Breast epithelium (tissue), 4 donors: Measurements from ENCODE around the gene RSPH6A. TPM values are rescaled to one million over a fixed set of nuclear protein-coding genes. Genes with fewer than 3 reads are reported as not detected.
A peak's percentile ranks its signal among the peaks of the same experiment; 100 is the strongest.
"Not testable (repeated sequence)": the region's sequence is repeated elsewhere in the genome, so short reads cannot be mapped to it uniquely, and the experiment has no call there.

Experiments used
- DNase-seq, 2 donors: peaks; one replicate each; pipeline ENCODE4 v3.0.0-alpha.2; 2019; ENCODE audit warnings: low spot score in 2 of 2
- H3K27ac ChIP-seq, 2 donors: fragments of 200-600 bp; sonication (generic) in 1 of 2; one replicate each; pipeline ENCODE4 v1.5.1; 2016 to 2019; ENCODE audit warnings: mild to moderate bottlenecking in 1 of 2
- H3K27me3 ChIP-seq, 2 donors: fragments of 200-600 bp; sonication (generic) in 1 of 2; one replicate each; pipeline versions ENCODE4 v1.5.1 to v1.6.0; 2017 to 2019; ENCODE audit warnings: control low read depth in 1 of 2, mild to moderate bottlenecking in 1 of 2
- H3K36me3 ChIP-seq: fragments of 200-600 bp; one replicate; pipeline ENCODE4 v1.5.1; 2019
- H3K4me1 ChIP-seq, 2 donors: fragments of 200-600 bp; sonication (generic); one replicate each; pipeline ENCODE4 v1.5.1; 2016 to 2019; ENCODE audit warnings: control low read depth in 1 of 2
- H3K4me3 ChIP-seq, 3 donors: fragments of 200-600 bp; sonication (generic); 1 replicate in 2 of 3; 2 replicates in 1 of 3; pipeline ENCODE4 v1.5.1; 2016 to 2019; ENCODE audit warnings: mild to moderate bottlenecking in 3 of 3, moderate library complexity in 2 of 3
- H3K9me3 ChIP-seq, 2 donors: fragments of 200-600 bp; sonication (generic) in 1 of 2; one replicate each; pipeline ENCODE4 v1.5.1; 2016 to 2019; ENCODE audit warnings: control low read depth in 1 of 2
- POLR2A ChIP-seq: fragments of 450-650 bp; IDR thresholded peaks from one replicate; pipeline ENCODE4 v1.6.1; 2016; ENCODE audit warnings: antibody characterized with exemption, mild to moderate bottlenecking, moderate library complexity
- POLR2AphosphoS5 ChIP-seq, 3 donors: sonication (generic); formaldehyde crosslinking; IDR thresholded peaks; one replicate each; pipeline ENCODE4 v1.6.1; 2017; ENCODE audit warnings: antibody characterized with exemption in 3 of 3
- intact Hi-C: fragments of 100-400 bp; cut with DNase I; formaldehyde crosslinking; loops from one replicate; pipeline ENCODE4 v1.15.1; 2023; ENCODE audit warnings: low total_unique reads
- total RNA-seq, 3 donors: library from RNA; depleted of rRNA; stranded (reverse); fragments of >200 nt; gene quantifications; one replicate each; pipeline ENCODE4 v1.1.0, GENCODE V29; 2016
- TF ChIP-seq, protein P1 (sequence below), 3 donors: fragments of 450-650 bp; IDR thresholded peaks; one replicate each; pipeline ENCODE4 v1.5.1; 2016 to 2017; ENCODE audit warnings: antibody characterized with exemption in 3 of 3, mild to moderate bottlenecking in 3 of 3, moderate library complexity in 3 of 3

RSPH6A gene
- total RNA-seq, 3 donors from 2014 or later = 0.15 TPM; not detected in 2

DNA sequence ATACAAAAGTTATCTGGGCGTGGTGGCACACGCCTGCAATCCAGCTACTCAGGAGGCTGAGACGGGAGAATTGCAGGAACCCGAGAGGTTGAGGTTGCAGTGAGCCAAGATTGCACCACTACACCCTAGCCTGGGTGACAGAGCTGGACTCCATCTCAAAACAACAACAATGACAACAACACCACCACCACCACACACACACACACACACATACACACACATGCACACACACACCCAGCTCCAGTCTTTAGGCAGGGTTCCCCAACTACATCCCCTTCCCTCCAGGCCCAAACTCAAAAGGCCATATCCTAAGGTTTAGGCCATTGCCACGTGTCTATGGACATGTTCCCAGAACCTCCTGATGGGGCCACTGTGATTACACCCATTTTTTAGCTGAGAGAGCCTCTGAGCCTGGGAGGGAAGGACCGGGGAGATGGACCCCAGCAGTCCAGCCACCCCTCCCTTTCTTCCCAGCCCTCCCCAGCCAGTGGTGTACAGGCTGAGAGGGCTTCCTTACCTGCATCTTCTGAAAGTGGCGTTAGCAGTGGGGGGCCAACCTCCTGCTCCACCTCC, 13.4 kb downstream of the RSPH6A start:
- no peaks in the 10 kb centered on the region for H3K4me1 ChIP-seq
- TF ChIP-seq, protein P1, sequence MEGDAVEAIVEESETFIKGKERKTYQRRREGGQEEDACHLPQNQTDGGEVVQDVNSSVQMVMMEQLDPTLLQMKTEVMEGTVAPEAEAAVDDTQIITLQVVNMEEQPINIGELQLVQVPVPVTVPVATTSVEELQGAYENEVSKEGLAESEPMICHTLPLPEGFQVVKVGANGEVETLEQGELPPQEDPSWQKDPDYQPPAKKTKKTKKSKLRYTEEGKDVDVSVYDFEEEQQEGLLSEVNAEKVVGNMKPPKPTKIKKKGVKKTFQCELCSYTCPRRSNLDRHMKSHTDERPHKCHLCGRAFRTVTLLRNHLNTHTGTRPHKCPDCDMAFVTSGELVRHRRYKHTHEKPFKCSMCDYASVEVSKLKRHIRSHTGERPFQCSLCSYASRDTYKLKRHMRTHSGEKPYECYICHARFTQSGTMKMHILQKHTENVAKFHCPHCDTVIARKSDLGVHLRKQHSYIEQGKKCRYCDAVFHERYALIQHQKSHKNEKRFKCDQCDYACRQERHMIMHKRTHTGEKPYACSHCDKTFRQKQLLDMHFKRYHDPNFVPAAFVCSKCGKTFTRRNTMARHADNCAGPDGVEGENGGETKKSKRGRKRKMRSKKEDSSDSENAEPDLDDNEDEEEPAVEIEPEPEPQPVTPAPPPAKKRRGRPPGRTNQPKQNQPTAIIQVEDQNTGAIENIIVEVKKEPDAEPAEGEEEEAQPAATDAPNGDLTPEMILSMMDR (IDR thresholded peaks at IDR 0.05) = no peak
- TF ChIP-seq POLR2AphosphoS5 (IDR thresholded peaks at IDR 0.05) (no peak), POLR2A (no peak)
- intact Hi-C loops = no loop called here

GRCh38 chr19:45800070-45800553, 15.0 kb downstream of the RSPH6A start:
- intact Hi-C loops = no loop called here
- no peak overlapping the region for H3K27ac ChIP-seq
- DNase-seq = no peak

More for the DNA sequence above, 13.4 kb downstream of the RSPH6A start:
- DNase-seq = no peak
- Histone ChIP-seq H3K27ac (no peak overlapping the region), H3K36me3 (no peaks in the 10 kb centered on the region), H3K9me3 (no peaks in the 10 kb centered on the region), H3K27me3 (no peaks in the 10 kb centered on the region), H3K4me3 (no peak overlapping the region)

DNA sequence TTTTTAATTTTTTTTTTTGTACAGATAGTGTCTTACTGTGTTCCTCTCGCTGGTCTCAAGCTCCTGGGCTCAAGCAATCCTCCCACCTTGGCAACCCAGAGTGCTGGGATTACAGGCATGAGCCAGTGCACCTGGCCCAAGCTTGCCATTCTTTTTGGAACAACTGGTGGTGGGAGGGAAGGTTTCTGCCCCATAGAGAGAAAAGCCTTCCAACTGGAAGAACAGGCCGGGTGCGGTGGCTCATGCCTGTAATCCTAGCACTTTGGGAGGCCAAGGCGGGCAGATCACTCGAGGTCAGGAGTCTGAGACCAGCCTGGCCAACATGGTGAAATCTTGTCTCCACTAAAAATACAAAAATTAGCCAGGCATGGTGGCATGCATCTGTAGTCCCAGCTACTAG, 15.6 kb downstream of the RSPH6A start:
- peak overlapping the region in 1 of 2 donors; percentile 27 for H3K27ac ChIP-seq
- H3K4me3 ChIP-seq, H3K9me3 ChIP-seq, DNase-seq, H3K36me3 ChIP-seq, H3K4me1 ChIP-seq, H3K27me3 ChIP-seq: not testable (repeated sequence)
- intact Hi-C loops = loop anchor here (5.0 kb wide), 1 partner anchor 1898 kb away; no protein-coding TSS in a partner anchor

More at GRCh38 chr19:45800070-45800553, 15.0 kb downstream of the RSPH6A start:
- no peak for TF ChIP-seq POLR2A
- no peaks in the 10 kb centered on the region for H3K27me3 ChIP-seq
- H3K4me3 ChIP-seq = no peak overlapping the region
- H3K36me3 ChIP-seq = no peaks in the 10 kb centered on the region
- no peaks in the 10 kb centered on the region for H3K4me1 ChIP-seq
- H3K9me3 ChIP-seq = no peaks in the 10 kb centered on the region

DNA sequence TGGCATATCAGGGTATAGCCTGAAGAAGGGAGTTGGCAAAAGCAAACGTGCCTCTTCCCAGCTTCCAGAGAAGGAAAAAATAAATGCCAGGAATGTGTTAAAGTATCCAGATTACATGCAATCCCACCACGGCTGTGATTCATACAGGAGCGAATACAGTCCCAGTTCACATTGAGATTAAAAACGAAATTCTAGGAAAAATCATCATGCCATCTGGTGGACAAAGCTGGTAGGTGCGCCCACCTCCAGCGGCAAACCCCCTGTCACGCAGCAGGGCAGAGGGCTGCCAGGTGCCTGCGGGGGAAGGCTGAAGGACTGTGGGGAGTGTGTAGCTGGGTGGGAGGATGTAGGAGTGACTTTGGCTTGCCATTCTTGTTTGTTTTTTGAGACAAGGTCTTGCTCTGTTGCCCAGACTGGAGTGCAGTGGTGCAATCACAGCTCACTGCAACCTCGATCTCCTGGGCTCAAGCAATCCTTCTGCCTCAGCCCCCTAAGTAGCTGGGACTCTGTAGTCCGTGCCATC, 16.1 kb downstream of the RSPH6A start:
- Histone ChIP-seq H3K27me3 (no peaks in the 10 kb centered on the region), H3K36me3 (no peaks in the 10 kb centered on the region), H3K9me3 (no peaks in the 10 kb centered on the region), H3K27ac (peak overlapping the region in 1 of 2 donors; percentile 27), H3K4me3 (no peak overlapping the region), H3K4me1 (no peaks in the 10 kb centered on the region)
- no peak for TF ChIP-seq POLR2A
- TF ChIP-seq, protein P1 (IDR thresholded peaks at IDR 0.05) = peak; percentile 93 to 94 (median 94)
- peak in 2 of 3 donors; percentile 45 to 51 for TF ChIP-seq POLR2AphosphoS5 (IDR thresholded peaks at IDR 0.05)
- no peak for DNase-seq
- intact Hi-C loops = loop anchor here (5.0 kb wide), 1 partner anchor 1898 kb away; no protein-coding TSS in a partner anchor

GRCh38 chr19:45794627-45795026, 20.5 kb downstream of the RSPH6A start:
- intact Hi-C loops = loop anchor here (5.0 kb wide), 1 partner anchor 1903 kb away; no protein-coding TSS in a partner anchor
- TF ChIP-seq, protein P1 (IDR thresholded peaks at IDR 0.05) = no peak
- TF ChIP-seq POLR2AphosphoS5 (IDR thresholded peaks at IDR 0.05) (no peak), POLR2A (no peak)

DNA sequence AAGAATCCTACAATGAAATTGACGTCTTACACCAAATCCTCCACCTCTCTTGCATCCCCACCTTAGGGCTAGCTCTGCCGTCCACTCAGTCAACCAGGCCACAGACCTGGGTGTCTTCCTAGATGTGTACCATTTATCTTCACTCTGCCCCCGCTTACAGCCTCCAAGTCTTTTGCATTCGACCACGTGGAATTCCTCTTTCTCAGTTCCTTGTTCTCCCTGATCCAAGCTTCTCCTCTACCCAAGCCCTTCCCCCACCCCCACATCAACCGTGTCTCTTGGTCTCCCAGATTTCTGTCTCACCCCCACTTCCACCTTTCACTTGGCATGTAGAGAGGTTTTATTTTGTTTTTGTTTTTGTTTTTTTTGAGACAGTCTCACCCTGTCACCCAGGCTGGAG, 21.2 kb downstream of the RSPH6A start:
- Histone ChIP-seq H3K4me1 (peaks cover 0 to 9% of the 10 kb centered on the region in 2 donors), H3K27ac (no peak overlapping the region), H3K9me3 (no peaks in the 10 kb centered on the region), H3K36me3 (no peaks in the 10 kb centered on the region), H3K27me3 (no peaks in the 10 kb centered on the region), H3K4me3 (no peak overlapping the region)
- intact Hi-C loops = no loop called here
- DNase-seq = no peak
- TF ChIP-seq, protein P1 (IDR thresholded peaks at IDR 0.05) = no peak
- no peak for TF ChIP-seq POLR2A
- no peak for TF ChIP-seq POLR2AphosphoS5 (IDR thresholded peaks at IDR 0.05)

More at GRCh38 chr19:45794627-45795026, 20.5 kb downstream of the RSPH6A start:
- DNase-seq = no peak
- Histone ChIP-seq H3K27me3 (no peaks in the 10 kb centered on the region), H3K4me1 (peaks cover 0 to 9% of the 10 kb centered on the region in 2 donors), H3K9me3 (no peaks in the 10 kb centered on the region), H3K4me3 (no peak overlapping the region), H3K36me3 (no peaks in the 10 kb centered on the region), H3K27ac (no peak overlapping the region)
